GM18508 (cell line): ENCODE results near the gene KATNAL1.
A peak's percentile ranks its signal among the peaks of the same experiment; 100 is the strongest.

Experiments used
- ATAC-seq: cut with Tn5 transposase; IDR thresholded peaks from one replicate; pipeline ENCODE4 v1.9.1; 2021; ENCODE audit warnings: moderate number of reproducible peaks; ENCODE audit not compliant: insufficient read depth, unreplicated experiment

The KATNAL1 gene

DNA sequence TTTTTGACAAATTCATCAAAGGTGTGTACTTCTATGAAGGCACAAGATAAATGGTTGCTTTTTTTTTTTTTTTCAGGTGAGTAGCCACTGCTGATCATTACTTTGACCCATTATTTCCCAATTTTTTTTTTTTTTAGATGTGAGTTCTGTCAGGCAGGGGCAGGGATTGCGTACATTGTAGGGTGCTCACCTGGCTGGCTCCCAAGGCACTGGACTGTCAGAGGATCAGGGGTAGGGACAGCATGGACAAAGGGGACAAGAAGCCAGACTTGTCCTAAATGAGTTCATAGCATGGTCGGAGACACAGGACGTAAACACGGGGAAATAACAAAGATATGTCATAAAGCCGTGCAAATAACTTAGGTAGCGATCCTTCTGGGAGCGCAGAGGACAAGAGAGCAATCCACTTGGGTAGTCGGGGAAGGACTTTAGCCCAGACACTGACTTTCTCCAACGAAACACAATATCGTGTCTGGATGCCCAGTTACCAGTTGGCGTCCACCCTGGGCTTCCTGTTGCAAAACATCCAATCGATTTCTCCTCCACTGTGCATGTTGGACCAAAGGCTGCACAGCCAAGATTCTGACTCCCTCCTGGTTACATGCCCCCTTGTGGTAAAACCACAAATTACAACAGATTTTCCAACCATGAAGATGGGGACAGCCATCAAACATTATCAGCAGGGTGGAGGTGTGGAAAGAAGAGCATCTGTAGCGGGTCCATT lies 27.5 kb upstream of the KATNAL1 start:
- ATAC-seq = no peak

GRCh38 chr13:30333616-30334015 lies 26.3 kb upstream of the KATNAL1 start:
- no peak for ATAC-seq

DNA sequence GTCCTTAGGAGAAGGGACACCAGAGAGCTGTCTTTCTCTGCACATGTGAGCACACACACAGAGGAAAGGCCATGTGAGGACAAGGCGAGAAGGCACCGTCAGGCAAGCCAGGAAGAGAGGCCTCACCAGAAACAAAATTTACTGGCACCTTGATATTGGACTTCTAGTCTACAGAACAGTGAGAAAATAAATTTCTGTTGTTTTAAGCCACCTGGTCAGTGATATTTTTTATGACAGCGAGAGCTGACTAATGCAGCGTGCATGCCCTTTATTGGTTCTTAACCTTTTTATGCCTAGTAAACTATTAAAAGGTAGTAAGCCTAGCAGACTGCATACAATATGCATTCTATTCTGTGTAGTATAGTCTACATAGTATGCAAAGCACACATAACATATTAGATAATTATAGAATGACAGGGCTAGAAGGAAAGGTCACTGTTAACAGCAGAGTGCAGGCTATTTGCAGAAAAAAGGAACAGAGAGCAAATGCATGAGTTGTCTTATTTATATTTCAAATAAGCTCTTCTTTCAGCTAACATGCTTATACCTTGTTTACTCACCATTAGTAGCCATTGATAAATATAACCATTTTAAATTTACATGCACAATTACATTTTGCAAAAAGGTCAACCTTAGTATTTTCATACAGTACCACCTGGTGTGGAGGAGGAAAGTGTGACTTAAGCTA lies 25.2 kb upstream of the KATNAL1 start:
- ATAC-seq = no peak

- no peak for ATAC-seq
Measured at GRCh38 chr13:30331331-30331771, 24.0 kb upstream of the KATNAL1 start.

GRCh38 chr13:30329009-30329585 lies 21.7 kb upstream of the KATNAL1 start:
- no peak for ATAC-seq

DNA sequence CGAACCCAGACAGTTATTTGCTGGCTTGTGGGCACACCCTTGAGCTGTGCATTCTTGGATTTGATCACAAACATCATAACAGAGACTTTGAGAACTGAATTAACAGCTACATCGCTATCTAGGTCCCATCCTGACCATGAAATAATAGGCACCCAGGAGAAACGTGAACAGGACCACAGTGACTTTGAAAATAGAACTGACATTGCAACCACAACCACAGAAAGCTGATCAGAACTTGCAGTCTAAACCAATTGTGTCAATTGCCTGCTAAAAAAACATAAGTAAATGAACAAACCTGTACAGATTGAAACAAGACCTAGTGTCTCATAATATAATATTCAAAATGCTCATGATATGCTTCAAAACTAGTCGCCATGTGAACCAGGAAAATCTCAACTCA lies 18.3 kb upstream of the KATNAL1 start:
- ATAC-seq = no peak

GRCh38 chr13:30323524-30323923 lies 16.2 kb upstream of the KATNAL1 start:
- ATAC-seq = no peak

- ATAC-seq = no peak
Measured at GRCh38 chr13:30322428-30322827, 15.1 kb upstream of the KATNAL1 start.

DNA sequence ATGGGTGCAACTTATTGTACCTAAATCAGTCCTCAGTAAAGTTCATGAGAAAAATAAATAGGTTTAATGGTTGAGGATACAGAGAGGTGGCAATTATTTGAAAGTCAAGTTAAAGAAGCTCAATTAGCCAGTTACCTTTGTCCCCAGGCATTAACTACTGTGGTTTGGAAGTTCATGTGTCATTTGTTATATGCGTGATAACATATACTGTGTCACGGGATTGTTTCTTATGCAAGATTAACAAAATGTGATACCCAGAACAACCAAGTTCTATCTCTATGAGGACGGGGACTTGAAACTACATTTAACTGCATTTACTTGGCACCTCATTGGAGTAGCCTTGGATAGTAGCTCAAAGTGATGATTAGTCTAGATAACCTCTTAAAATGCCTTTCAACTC lies 13.9 kb upstream of the KATNAL1 start:
- no peak for ATAC-seq

DNA sequence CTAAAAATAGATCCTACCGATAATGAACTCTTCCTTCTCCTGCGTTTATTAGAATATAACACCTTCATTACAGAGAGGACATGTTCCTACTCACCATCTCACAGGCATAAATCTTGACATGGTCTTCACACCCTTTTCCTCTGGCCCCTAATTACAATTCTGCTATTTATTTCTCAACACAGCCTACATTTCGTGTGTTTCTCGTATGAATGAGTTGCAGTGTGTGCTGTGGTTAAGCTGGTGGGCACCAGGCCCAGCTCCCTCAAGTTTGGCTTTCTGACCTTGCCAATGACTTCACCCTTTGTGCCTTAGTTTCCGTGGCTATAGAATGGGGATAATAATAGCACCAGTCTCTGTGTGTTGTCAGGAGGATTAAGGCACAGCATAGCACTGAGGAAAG lies 12.3 kb upstream of the KATNAL1 start:
- no peak for ATAC-seq

- ATAC-seq = no peak
Measured at GRCh38 chr13:30319130-30319529, 11.8 kb upstream of the KATNAL1 start.

GRCh38 chr13:30318026-30318425 lies 10.7 kb upstream of the KATNAL1 start:
- ATAC-seq = no peak

GRCh38 chr13:30314562-30314961 lies 7.2 kb upstream of the KATNAL1 start:
- ATAC-seq = no peak

DNA sequence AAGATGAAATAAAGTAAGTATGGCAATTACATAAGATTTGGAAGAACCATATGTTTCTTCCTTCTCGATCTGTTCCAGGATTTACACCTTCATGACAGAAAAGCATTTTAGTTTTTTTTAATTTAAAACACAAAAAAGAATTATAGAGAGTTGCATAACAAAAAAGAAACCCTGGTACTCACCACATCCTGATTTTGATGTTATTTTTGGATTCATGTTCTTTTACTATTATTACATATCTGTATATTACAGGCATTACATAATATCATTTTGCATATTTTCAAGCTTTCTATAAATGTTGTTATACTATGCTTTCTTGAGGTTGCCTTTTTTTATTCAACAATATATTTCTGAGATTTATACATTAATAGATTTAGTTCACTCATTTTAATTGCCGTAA lies 6.7 kb upstream of the KATNAL1 start:
- ATAC-seq = no peak

- ATAC-seq = no peak
Measured at GRCh38 chr13:30313311-30313710, 6.0 kb upstream of the KATNAL1 start.

DNA sequence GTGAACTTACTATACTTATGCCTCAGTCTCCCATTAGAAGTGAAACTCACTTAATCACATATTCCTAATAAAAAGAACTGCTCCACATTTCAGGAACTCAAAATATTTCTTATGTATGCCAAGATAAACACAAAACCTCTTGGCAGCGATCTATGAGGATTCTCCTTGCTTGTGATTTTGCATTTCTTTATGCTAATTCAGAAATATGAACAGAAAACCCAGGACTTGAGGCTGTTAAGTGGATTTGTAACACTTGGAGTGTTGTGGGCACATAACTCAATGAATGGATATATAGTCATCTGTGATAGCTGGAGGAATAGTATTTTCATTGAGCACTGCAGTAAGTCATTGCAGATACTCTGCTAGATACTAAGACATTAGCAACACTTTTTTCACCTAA lies 5.6 kb upstream of the KATNAL1 start:
- no peak for ATAC-seq

GRCh38 chr13:30308548-30308947 lies 1.2 kb upstream of the KATNAL1 start:
- ATAC-seq = no peak

DNA sequence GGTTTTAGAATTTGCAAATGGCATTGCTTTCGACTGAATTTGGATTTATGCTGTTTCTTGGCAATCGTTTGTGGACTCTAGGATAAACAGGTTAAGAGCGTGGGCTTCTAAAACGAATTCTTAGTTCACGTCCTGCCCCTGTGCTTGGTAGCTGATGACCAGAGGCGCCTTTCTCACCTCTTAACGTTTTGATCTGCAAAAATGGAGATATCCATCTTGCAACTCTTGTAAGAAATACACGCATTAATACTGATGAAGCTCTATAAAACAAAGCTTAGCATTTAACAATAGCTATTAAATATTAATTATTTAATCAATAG lies 580 bp upstream of the KATNAL1 start:
- no peak for ATAC-seq

GRCh38 chr13:30306762-30307193 lies 573 bp downstream of the KATNAL1 start:
- ATAC-seq = peak; percentile 56

- no peak for ATAC-seq
Measured at GRCh38 chr13:30305456-30305970, 1.8 kb downstream of the KATNAL1 start.

GRCh38 chr13:30303269-30303668 lies 4.1 kb downstream of the KATNAL1 start:
- no peak for ATAC-seq

DNA sequence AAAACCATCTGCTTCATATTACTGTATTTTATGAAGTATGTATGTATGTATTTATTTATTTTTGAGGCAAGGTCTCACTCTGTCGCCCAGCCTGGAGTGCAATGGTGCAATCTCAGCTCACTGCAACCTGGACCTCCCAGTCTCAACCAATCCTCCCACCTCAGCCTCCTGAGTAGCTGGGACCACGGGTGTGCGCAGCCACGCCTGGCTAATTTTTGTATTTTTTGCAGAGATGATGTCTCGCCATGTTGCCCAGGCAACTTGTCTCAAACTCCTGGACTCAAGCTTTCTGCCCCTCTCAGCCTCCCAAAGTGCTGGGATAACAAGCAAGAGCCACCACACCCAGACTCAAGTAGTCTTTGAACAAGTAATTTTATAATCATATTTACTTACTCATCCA lies 5.5 kb downstream of the KATNAL1 start:
- ATAC-seq = no peak
